Fibroblast of peridontal ligament (primary cell): ENCODE results near the gene SMAD6.

Source experiments
- DNase-seq: peaks from one replicate; pipeline ENCODE4 v3.0.0-alpha.2; 2010; ENCODE audit errors: extremely low read depth

SMAD6 gene

GRCh38 chr15:66703540-66703941 is 1.5 kb downstream of the SMAD6 start:
- no peak for DNase-seq

- no peak for DNase-seq
Measured at GRCh38 chr15:66704019-66704802, 2.2 kb downstream of the SMAD6 start.

- no peak for DNase-seq
Measured at GRCh38 chr15:66704803-66705153, 2.7 kb downstream of the SMAD6 start.

DNA sequence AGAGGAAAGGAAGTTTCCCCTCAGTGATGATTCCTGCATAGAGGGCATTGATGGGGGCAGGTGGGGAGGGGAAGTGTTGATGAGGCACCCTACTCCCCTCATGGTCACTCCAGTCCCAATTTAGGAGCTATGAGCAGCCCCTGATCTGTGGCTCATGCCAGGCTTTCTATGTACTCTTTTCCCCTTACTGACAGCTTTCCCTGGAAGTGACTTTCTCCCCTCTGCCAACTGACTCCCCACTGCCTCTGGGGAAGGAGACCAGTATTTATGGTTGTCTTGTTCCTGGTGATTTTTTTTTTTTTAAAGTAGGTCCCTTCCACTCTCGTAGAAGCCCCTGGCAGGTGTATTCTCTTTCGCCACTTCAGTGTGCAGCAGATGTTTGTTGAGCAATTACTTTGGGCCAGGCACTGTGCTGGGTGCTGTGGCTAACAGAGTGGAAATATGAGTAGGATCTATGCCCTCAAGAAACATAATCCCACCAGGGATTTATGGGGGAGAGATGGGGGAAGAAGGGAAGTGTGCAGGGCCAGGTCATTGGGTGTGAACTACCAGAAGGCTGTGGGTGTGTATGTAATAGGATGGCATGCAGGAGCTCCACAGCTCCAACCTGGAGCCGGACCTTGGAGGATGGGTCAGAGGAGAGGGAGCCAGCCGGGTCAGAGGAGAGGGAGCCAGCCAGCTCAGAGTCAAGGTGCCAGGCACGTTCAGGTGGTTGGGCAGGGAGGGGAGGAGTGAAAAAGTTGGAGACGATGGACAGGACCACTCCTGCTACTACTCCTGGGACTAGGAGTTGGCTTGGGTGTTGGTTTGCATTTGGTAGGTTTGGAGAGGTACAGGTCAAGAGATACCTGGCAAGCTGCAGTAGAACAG is 3.5 kb downstream of the SMAD6 start:
- no peak for DNase-seq

DNA sequence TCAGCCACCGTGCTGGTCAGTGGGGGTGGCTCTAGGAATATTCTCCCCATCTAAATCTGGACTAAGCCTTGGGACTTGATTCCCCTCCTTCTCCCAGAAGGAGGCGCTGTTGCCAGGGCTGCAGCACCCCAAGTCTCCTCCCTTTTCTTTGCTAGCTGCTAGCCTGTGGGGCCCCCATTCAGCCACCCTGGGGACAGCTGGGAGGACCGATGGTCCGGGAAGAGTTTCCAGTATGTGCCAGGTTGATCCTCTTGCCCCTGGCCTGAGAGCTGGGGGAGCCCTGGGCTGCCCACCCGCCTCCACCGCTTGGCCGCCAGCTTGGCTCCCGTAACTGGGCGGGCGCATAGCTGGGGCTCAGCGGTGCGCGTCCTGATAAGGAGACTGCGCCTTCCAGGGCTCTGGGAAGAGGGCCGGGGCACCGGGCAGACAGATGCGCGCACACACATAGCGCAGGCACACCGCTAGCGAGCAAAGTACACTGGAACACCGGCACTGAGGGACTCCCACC is 4.2 kb downstream of the SMAD6 start:
- peak; percentile 76 for DNase-seq

- no peak for DNase-seq
Measured at GRCh38 chr15:66706840-66707239, 4.8 kb downstream of the SMAD6 start.

DNA sequence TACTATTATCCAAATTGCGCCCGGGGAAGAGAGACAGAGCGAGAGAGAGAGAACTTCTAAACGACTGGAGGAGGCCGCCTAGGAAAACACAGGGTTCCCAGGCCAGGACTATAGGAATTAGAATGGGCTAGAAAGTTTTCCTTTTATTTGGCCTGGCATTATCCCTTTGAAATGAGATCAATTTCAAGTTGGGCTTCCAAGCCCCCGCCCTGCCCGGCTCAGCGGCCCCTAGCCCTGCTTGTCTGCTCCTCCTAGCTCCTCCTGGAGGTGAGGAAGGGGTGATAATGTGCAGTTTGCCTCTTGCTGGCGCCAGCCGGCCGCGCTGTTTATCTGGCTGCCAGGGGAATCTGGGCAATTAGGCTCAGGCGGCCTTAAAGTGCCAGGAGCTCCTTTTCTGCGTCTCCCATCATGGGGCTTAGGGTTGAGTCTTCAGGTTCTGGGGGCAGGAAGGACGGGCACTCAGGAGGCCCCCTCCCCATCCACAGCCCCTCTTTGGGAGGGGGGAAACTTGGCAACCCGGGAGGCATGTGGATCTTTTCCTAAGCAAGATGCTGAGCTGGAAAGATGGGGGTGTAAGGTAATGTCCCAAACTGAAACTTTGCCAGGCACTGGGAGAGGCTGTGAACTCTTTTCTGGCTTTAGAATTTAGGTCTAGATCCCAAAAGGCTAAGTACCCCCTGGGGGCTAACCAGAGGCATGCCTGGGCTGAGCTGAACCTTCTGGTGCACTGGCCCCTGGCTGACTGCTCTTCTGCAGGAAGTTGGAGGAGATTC is 5.5 kb downstream of the SMAD6 start:
- DNase-seq = peak; percentile 65

DNA sequence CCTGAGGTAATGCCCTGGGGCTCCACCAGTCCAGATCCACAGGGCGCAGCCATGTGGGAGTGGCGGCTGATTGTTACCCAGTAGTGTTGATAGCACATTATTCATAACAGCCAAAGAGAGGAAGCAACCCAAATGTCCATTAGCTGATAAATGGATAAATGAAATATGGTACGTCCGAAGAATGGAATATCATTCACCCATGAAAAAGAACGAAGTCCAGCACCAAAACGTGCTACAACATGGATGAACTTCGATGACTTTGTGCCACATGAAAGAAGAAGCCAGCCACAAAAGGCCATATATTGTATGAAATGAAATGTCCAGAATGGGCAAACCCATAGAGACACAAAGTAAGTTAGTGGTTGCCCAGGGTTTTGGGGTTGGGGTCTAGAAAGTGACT is 6.4 kb downstream of the SMAD6 start:
- no peak for DNase-seq

- no peak for DNase-seq
Measured at GRCh38 chr15:66709884-66710283, 7.8 kb downstream of the SMAD6 start.

- DNase-seq = no peak
Measured at GRCh38 chr15:66711260-66711659, 9.2 kb downstream of the SMAD6 start.

DNA sequence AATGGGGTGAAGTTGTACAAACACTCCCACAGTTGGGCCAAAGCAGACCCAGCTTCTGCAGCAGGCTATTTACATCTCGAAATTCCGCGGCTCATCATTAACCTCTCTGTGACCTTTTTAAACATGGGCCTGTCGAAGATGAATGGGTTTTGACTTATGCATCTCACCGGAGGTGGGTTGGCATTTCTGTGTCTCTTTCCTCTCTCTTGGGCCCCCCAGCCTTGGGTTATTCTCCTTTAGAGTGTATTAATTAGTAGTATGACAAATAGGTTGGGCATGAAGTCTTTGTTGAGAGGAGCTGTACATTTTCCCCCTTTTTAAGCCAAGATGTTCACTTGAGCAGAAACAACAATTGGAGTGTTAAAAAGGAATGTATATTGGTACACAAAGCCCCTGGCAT is 9.8 kb downstream of the SMAD6 start:
- DNase-seq = no peak

DNA sequence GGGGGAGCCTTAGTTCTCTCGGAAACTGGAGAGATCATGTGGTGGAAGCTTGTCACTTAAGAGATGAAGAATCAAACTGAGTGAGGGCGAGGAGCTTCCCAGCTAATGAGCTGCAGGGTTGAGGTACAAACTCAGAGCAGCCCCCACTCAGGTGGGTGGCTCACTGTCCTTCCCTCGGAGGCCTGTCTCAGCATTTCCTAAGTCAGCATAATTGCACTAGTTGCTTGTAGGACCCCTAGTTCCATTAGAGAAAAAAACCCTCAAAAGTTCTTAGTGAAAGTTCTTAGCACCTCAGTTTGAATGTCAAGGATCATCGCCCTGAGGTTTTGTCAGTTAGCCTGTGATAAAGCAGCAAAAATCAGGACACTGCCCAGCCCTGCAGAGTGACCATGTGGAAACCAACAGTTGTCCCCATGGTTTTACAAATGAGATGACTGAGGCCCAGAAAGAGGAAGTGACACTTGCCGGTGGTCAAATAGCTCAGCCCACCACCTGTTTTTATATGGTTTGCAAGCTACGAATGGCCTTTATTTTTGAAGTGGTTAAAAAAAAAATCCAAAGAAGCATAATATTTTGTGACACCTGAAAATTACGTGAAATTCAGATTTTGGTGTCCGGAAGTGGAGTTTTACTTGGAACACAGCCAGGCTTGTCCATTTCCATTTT is 11.9 kb downstream of the SMAD6 start:
- DNase-seq = no peak

DNA sequence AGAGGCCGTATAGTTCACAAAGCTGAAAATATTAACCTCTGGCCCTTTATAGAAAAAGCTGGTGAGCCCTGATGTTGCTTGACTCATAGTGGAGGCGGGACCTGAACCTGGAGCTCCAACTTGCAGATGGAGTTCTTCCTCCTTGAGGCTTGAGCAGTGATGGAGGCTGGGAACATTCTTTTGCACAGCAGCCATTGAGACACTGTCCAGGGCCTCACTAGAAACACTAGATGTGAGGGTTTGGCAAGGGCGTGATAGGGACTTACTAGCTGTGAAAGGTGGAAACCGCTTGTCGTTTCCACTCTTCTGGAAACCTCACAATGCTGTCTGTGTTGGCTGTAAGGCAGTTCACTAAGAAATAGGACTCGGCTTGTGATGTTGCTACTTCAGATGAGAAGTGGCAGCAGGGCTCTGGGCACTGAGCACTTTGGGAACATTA is 12.5 kb downstream of the SMAD6 start:
- DNase-seq = peak; percentile 64

DNA sequence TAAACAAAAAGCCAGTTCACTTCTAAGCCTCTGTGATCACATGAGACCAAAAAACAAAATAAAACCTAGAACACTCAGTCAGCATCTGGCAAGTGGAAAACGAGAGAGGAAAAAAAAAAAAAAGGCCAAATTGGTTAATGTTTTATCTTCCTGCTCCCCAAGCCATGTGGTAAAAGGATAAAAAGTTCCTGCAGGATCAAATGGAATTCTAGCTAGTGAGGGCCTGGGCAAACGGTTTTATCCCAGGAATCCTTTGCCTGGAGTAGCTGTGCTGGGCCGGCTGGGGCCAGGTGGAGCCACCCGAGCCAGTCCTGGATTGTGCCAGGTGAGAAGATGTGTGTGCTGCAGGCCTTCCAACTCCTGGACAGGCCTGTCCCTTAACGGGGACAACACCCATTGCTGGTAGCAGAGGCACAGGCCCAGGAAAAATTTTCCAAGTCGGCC is 13.2 kb downstream of the SMAD6 start:
- no peak for DNase-seq

DNA sequence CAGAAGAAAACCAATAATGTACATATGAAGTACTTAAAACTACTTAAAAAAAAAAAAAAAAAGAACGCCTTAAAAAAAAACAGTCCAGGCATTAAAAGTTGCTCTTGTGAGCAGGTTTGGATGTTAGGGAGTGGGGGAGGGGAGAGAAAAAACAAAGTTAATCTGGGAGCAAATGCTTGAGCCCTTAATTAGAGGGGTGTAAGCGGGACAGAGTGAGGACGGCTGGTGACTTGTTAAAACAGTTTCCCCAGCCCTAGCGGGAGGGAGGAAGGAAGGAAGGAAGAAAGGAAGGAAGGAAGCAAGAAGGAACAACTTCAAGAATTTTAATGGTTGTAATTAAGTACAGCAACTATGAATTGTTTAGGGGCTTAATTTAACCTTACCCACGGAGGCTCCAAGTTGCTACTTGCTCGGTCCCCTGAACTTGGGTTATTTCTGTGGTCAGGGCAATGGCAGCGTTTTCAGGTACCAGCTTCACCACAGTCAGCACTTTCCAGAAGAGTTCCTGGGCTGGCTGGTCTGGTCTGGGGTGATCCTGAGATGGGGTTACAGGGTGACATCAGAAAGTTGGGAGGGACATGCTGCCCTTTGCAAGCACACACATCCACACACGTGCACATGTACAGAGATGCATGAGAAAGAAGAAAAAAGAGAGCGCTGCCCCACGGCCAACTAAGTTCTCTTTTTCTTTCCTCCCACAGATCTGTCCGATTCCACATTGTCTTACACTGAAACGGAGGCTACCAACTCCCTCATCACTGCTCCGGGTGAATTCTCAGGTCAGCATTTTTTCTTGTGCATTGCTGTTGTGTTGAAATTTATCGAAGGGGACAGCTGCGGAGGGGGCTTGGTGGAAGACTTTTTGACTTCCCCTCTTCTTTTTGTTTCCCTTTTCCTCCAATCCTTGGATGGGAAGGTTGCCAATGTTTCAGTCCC is 14.0 kb downstream of the SMAD6 start:
- no peak for DNase-seq

GRCh38 chr15:66716656-66717020 is 14.6 kb downstream of the SMAD6 start:
- no peak for DNase-seq

- no peak for DNase-seq
Measured at GRCh38 chr15:66718220-66718988, 16.4 kb downstream of the SMAD6 start.

- DNase-seq = no peak
Measured at GRCh38 chr15:66719471-66719870, 17.4 kb downstream of the SMAD6 start.

- peak; percentile 78 for DNase-seq
Measured at GRCh38 chr15:66720206-66721010, 18.4 kb downstream of the SMAD6 start.
